ENCODE data around the gene PRSS38. TPM values are rescaled to one million over a fixed set of nuclear protein-coding genes. Genes with fewer than 3 reads are reported as not detected.
"Not testable (repeated sequence)": the region's sequence is repeated elsewhere in the genome, so short reads cannot be mapped to it uniquely, and the experiment has no call there.

PRSS38 gene
- total RNA-seq, 6 donors from 2014 or later = not detected

GRCh38 chr1:227870366-227870765, 54.9 kb downstream of the PRSS38 start:
- Histone ChIP-seq H3K4me3 (no peak overlapping the region), H3K9me3 (peaks cover 0 to 4% (median under 1%) of the 10 kb centered on the region in 4 donors), H3K4me1 (no peaks in the 10 kb centered on the region), H3K36me3 (no peaks in the 10 kb centered on the region), H3K27me3 (no peaks in the 10 kb centered on the region), H3K27ac (no peak overlapping the region)
- DNase-seq (no peak), ATAC-seq (ENCODE audit: low FRiP score in 2 of 2) (no peak)
- TF ChIP-seq CTCF (IDR thresholded peaks at IDR 0.05) = no peak
- no peak for TF ChIP-seq EP300 (IDR thresholded peaks at IDR 0.05)
- TF ChIP-seq POLR2A (IDR thresholded peaks at IDR 0.05) = no peak
- TF ChIP-seq POLR2AphosphoS5 (IDR thresholded peaks at IDR 0.05) = no peak
- WGBS, 2 donors = 60 to 67% methylated on average over 3 of the region's 3 CpGs

- H3K9me3 ChIP-seq; H3K4me3 ChIP-seq; H3K27ac ChIP-seq; H3K4me1 ChIP-seq; ATAC-seq (ENCODE audit: low FRiP score in 2 of 2); H3K36me3 ChIP-seq; H3K27me3 ChIP-seq; DNase-seq: not testable (repeated sequence)
- 75 to 89% methylated on average over 4 to 5 of the region's 5 CpGs for WGBS, 2 donors
These were observed 56.4 kb downstream of the PRSS38 start for GRCh38 chr1:227871892-227872291.

GRCh38 chr1:227877810-227878209, 62.3 kb downstream of the PRSS38 start:
- H3K4me1 ChIP-seq; H3K4me3 ChIP-seq; H3K27me3 ChIP-seq; DNase-seq; H3K27ac ChIP-seq; ATAC-seq (ENCODE audit: low FRiP score in 2 of 2); H3K9me3 ChIP-seq; H3K36me3 ChIP-seq: not testable (repeated sequence)
- WGBS, 2 donors = 84 to 93% methylated on average over 3 of the region's 3 CpGs

- H3K4me3 ChIP-seq = no peak overlapping the region
- no peak for DNase-seq
- H3K27me3 ChIP-seq = no peaks in the 10 kb centered on the region
- H3K9me3 ChIP-seq = no peaks in the 10 kb centered on the region
- H3K27ac ChIP-seq = no peak overlapping the region
- TF ChIP-seq CTCF (IDR thresholded peaks at IDR 0.05) = no peak
- no peak for TF ChIP-seq EP300 (IDR thresholded peaks at IDR 0.05)
- TF ChIP-seq POLR2AphosphoS5 (IDR thresholded peaks at IDR 0.05) = no peak
- no peak for TF ChIP-seq POLR2A (IDR thresholded peaks at IDR 0.05)
- peak in 1 of 2 donors; percentile 54 for ATAC-seq (ENCODE audit: low FRiP score in 2 of 2)
- peaks cover under 1 to 3% (median 3%) of the 10 kb centered on the region in 4 donors for H3K4me1 ChIP-seq
- 71 to 76% methylated on average over 3 to 4 of the region's 4 CpGs for WGBS, 2 donors
- no peaks in the 10 kb centered on the region for H3K36me3 ChIP-seq
These were observed 65.0 kb downstream of the PRSS38 start for GRCh38 chr1:227880342-227880924.

- Histone ChIP-seq H3K9me3 (no peaks in the 10 kb centered on the region), H3K27ac (no peak overlapping the region), H3K36me3 (no peaks in the 10 kb centered on the region), H3K4me1 (peaks cover 20 to 25% (median 23%) of the 10 kb centered on the region in 4 donors), H3K4me3 (no peak overlapping the region), H3K27me3 (peaks cover 0 to 6% (median 1%) of the 10 kb centered on the region in 4 donors)
- DNase-seq (peak; percentile 17 to 67), ATAC-seq (ENCODE audit: low FRiP score in 2 of 2) (no peak)
- no peak for TF ChIP-seq POLR2AphosphoS5 (IDR thresholded peaks at IDR 0.05)
- TF ChIP-seq CTCF (IDR thresholded peaks at IDR 0.05) = no peak
- no peak for TF ChIP-seq POLR2A (IDR thresholded peaks at IDR 0.05)
- TF ChIP-seq EP300 (IDR thresholded peaks at IDR 0.05) = no peak
- WGBS, 2 donors = 75 to 80% methylated on average over 7 to 9 of the region's 9 CpGs
These were observed 67.6 kb downstream of the PRSS38 start for GRCh38 chr1:227883073-227883520.

- peaks cover 20 to 25% (median 23%) of the 10 kb centered on the region in 4 donors for H3K4me1 ChIP-seq
- H3K4me3 ChIP-seq = no peak overlapping the region
- ATAC-seq (ENCODE audit: low FRiP score in 2 of 2) = no peak
- no peaks in the 10 kb centered on the region for H3K9me3 ChIP-seq
- peaks cover 0 to 6% (median 1%) of the 10 kb centered on the region in 4 donors for H3K27me3 ChIP-seq
- no peak overlapping the region for H3K27ac ChIP-seq
- DNase-seq = peak; percentile 15 to 61
- H3K36me3 ChIP-seq = no peaks in the 10 kb centered on the region
- 90 to 93% methylated on average over 8 to 15 of the region's 15 CpGs for WGBS, 2 donors
- TF ChIP-seq EP300 (IDR thresholded peaks at IDR 0.05) = no peak
- TF ChIP-seq POLR2A (IDR thresholded peaks at IDR 0.05) = no peak
- no peak for TF ChIP-seq POLR2AphosphoS5 (IDR thresholded peaks at IDR 0.05)
- no peak for TF ChIP-seq CTCF (IDR thresholded peaks at IDR 0.05)
These were observed 68.3 kb downstream of the PRSS38 start for GRCh38 chr1:227883641-227884301.
